HG03521 (cell line): ENCODE results near the gene PLSCR4.
"Not testable (repeated sequence)": the region's sequence is repeated elsewhere in the genome, so short reads cannot be mapped to it uniquely, and the experiment has no call there.

Experiments
- ATAC-seq: cut with Tn5 transposase; IDR thresholded peaks from one replicate; pipeline ENCODE4 v1.9.1; 2021; ENCODE audit warnings: mild to moderate bottlenecking, moderate library complexity; ENCODE audit not compliant: unreplicated experiment

PLSCR4 gene, protein sequence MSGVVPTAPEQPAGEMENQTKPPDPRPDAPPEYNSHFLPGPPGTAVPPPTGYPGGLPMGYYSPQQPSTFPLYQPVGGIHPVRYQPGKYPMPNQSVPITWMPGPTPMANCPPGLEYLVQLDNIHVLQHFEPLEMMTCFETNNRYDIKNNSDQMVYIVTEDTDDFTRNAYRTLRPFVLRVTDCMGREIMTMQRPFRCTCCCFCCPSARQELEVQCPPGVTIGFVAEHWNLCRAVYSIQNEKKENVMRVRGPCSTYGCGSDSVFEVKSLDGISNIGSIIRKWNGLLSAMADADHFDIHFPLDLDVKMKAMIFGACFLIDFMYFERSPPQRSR

GRCh38 chr3:146250449-146251382, at the start of gene PLSCR4:
PLSCR4 (minus strand) TSS chr3:146251105; CDS start chr3:146222071, 29,034 bp downstream.
- ATAC-seq, result peak; percentile 62

DNA sequence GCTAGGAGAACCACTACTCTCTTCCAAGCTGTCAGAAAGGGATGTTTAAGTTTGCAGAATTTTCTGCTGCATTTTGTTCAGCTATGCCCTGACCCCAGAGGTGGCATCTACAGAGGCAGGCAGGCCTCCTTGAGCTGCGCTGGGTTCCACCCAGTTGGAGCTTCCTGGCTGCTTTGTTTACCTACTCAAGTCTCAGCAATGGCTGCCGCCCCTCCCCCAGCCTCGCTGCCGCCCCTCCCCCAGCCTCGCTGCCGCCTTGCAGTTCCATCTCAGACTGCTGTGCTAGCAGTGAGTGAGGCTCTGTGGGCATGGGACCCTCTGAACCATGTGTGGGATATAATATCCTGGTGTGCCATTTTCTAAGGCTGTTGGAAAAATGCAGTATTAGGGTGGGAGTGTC, 42.5 kb upstream of the PLSCR4 start:
- not testable (repeated sequence) for ATAC-seq

GRCh38 chr3:146283781-146284445, 33.0 kb upstream of the PLSCR4 start:
- ATAC-seq, result no peak

- ATAC-seq, result no peak
These were observed 30.0 kb upstream of the PLSCR4 start for GRCh38 chr3:146280864-146281263.

DNA sequence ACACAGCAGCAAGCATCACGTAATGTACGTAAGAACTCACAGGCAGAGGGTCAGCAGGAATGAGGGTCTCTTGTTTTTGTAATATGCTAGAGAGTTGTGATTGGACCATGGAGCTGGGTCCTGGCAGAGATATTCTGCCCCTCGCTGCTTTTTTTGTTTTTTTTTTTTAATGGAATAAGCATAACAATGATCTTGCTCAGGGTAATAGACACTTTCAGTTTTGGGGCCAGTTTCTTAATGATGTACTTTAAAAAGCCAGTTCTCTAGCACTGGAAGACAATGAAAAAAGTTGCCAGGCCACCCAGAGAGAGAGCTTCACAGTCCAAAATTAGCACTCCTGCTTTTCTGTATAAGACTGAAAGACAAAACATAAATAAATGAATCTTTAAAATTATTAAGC, 29.0 kb upstream of the PLSCR4 start:
- no peak for ATAC-seq

GRCh38 chr3:146279013-146279412, 28.1 kb upstream of the PLSCR4 start:
- ATAC-seq, result no peak

GRCh38 chr3:146277953-146278631, 27.2 kb upstream of the PLSCR4 start:
- ATAC-seq, result no peak

- no peak for ATAC-seq
These were observed 24.6 kb upstream of the PLSCR4 start for GRCh38 chr3:146275476-146275875.

GRCh38 chr3:146274833-146275232, 23.9 kb upstream of the PLSCR4 start:
- no peak for ATAC-seq

- ATAC-seq, result no peak
These were observed 23.0 kb upstream of the PLSCR4 start for GRCh38 chr3:146273721-146274407.

GRCh38 chr3:146271180-146271579, 20.3 kb upstream of the PLSCR4 start:
- no peak for ATAC-seq

DNA sequence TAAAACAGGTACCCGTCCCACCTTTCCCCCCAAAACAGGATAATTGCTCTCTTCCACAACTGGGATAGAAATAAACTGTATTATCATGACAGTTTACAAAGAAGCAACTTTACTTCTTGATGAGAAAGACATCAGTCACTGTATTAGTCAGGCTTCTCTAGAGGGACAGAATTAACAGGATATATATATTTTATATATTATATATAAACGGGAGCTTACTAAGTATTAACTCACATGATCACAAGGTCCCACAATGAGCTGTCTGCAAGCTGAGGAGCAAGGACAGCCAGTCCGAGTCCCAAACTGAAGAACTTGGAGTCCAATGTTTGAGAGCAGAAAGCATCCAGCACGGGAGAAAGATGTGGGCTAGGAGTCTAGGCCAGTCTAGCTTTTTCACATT, 18.4 kb upstream of the PLSCR4 start:
- no peak for ATAC-seq

- ATAC-seq, result no peak
These were observed 17.8 kb upstream of the PLSCR4 start for GRCh38 chr3:146268535-146269219.

- no peak for ATAC-seq
These were observed 14.8 kb upstream of the PLSCR4 start for GRCh38 chr3:146265720-146266119.

DNA sequence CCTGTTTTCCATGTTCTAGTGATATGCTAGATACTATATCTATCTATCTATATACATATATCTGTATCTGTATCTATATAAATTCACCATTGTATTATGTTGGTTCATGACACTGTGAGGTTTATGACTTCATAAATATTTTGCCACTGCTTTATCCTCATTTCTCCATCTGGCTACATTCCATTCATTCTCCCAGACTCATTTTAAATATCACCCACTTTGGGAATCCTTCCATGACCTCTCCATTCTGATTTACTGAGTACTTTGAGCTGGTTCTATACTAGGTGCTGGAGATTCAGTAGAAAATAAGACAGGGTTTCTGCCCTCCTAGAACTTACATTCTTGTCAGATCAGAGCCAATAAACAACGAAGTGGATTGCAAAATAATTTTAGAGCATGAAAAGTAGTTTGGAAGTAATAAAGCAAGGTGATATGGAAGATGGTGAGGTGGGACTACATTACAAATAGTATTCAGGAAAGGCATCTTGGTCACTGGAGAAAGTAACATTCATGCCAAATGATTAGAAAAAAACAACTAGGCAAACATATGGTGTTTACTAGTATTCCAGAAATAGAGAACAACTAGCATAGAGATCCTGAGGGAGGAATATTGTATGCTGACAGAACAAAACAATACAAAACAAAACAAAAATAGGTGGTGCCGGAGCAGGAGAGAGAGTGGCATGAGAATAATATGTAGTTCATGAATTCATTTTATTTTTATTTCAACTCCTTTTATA, 11.6 kb upstream of the PLSCR4 start:
- no peak for ATAC-seq

- ATAC-seq, result no peak
These were observed 9.1 kb upstream of the PLSCR4 start for GRCh38 chr3:146259880-146260589.

DNA sequence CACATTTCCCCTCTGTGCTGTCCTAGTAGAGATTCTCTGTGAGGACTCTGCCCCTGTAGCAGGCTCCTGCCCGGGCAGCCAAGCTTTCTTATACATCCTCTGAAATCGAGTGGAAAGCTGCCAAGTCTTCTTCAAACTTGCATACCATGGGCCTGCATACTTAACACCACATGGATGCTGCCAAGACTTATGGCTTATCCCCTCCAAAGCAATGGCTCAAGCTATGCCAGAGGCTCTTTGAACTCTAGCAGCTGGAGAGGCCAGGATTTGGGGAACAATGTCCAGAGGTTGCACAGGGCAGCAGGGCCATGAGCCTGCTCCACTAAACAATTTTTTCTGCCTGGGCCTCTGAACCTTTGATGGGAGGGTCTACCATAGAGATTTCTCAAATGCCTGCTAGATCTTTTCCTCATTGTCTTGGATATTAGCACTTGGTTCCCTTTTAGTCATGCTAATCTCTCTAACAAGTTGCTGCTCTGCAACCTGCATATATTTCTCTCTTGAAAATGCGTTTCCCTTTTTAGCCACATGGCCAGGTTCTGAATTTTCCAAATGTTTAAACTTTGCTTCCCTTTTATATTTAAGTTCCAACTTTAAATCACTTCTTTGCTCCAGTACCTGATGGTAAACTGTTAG, 6.1 kb upstream of the PLSCR4 start:
- ATAC-seq, result no peak

- ATAC-seq, result not testable (repeated sequence)
These were observed 1.5 kb upstream of the PLSCR4 start for GRCh38 chr3:146252445-146252844.
